DMS 273 (cell line): ENCODE results near the gene ERC2.

Experiments
- DNase-seq: peaks from one replicate; lab custom pipeline; 2025; ENCODE audit not compliant: unreplicated experiment; lab: John Stamatoyannopoulos, UW

Gene ERC2

GRCh38 chr3:55469957-55470526 is 998.2 kb downstream of the ERC2 start:
- DNase-seq: no peak

DNA sequence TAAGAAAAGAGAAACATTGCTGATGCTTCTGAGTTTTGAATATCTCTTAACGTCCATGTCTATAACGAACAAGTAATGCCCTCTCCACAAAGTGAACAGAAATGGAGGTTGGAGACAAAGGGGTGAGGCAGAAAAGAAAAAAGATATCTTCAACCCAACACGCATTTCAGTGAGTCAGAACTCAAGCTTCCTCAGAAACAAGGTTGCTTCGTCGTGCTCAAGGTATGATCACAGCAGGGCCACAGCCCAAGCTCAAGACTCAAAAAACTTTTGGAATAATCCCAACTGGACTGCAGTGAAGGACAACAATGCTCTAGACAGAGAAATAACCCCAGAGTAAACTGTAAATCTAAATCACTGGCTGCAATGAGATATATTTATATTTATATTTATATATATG is 1000.0 kb downstream of the ERC2 start:
- DNase-seq: no peak

GRCh38 chr3:55467099-55467498 is 1001.2 kb downstream of the ERC2 start:
- no peak for DNase-seq

GRCh38 chr3:55466526-55466925 is 1001.7 kb downstream of the ERC2 start:
- no peak for DNase-seq

- DNase-seq: no peak
These were observed 1006.4 kb downstream of the ERC2 start for GRCh38 chr3:55461896-55462295.

GRCh38 chr3:55459838-55460237 is 1008.4 kb downstream of the ERC2 start:
- no peak for DNase-seq
